A549 (cell line): ENCODE data around the gene RECK. TPM values are rescaled to one million over a fixed set of nuclear protein-coding genes. Genes with fewer than 3 reads are reported as not detected.

ENCODE experiments used
- ATAC-seq, 2 experiments: fragments of 200-7000 bp in 1 of 2; fragments of >200 bp in 1 of 2; cut with Nextera tagmentation in 1 of 2; cut with Tn5 transposase in 1 of 2; 3 replicates each; pipeline versions ENCODE4 v1.8.0 to v1.9.1; 2018 to 2020; ENCODE audit warnings: mild to moderate bottlenecking in 1 of 2, moderate library complexity in 1 of 2
- CTCF ChIA-PET: fragments of 300-600 bp; sonication (Branson Sonifier 250); formaldehyde crosslinking; extraction: SDS; loops from one replicate; lab custom pipeline; 2021; ENCODE audit warnings: antibody characterized with exemption, inconsistent platforms; lab: Yijun Ruan, JAX
- POLR2A ChIA-PET: fragments of 350-600 bp; formaldehyde crosslinking; extraction: SDS; loops from one replicate; lab custom pipeline; 2021; ENCODE audit warnings: antibody characterized with exemption, inconsistent platforms; lab: Yijun Ruan, JAX
- DNase-seq, 2 experiments: peaks; one replicate each; pipeline versions ENCODE4 v3.0.0 to v3.0.0-alpha.2; 2011 to 2016; ENCODE audit warnings: low read depth in 1 of 2, low spot score in 1 of 2
- FAIRE-seq: peaks from 2 replicates; lab custom pipeline; 2011; peaks lifted over from hg19 to GRCh38; lab: Jason Lieb, UNC
- H3K27ac ChIP-seq, 2 experiments: fragments of >200 bp; sonication (Bioruptor Twin); formaldehyde crosslinking; 3 replicates each; pipeline ENCODE4 v1.5.1; 2016 to 2017
- H3K4me1 ChIP-seq: fragments of >200 bp; sonication (Bioruptor Twin); formaldehyde crosslinking; 3 replicates; pipeline ENCODE4 v1.6.1; 2016
- H3K4me2 ChIP-seq: fragments of >200 bp; sonication (Bioruptor Twin); formaldehyde crosslinking; 3 replicates; pipeline ENCODE4 v1.6.1; 2016
- H3K4me3 ChIP-seq: fragments of >200 bp; sonication (Bioruptor Twin); formaldehyde crosslinking; 3 replicates; pipeline ENCODE4 v1.5.1; 2016
- H3K9me3 ChIP-seq: fragments of >200 bp; sonication (Bioruptor Twin); formaldehyde crosslinking; 3 replicates; pipeline ENCODE4 v1.6.1; 2016
- BHLHE40 ChIP-seq: IDR thresholded peaks from 2 replicates; pipeline ENCODE4 v1.6.1; 2012; ENCODE audit warnings: low read depth, low read length, inconsistent platforms
- CBX2 ChIP-seq: fragments of 200-600 bp; sonication (generic); IDR thresholded peaks from 2 replicates; pipeline ENCODE4 v1.6.1; 2016; ENCODE audit warnings: low read depth, mild to moderate bottlenecking, borderline replicate concordance
- CBX8 ChIP-seq: fragments of 200-600 bp; sonication (generic); IDR thresholded peaks from 2 replicates; pipeline ENCODE4 v1.6.1; 2016
- CHD2 ChIP-seq: fragments of 150-350 bp; IDR thresholded peaks from 2 replicates; pipeline ENCODE4 v1.6.1; 2014; ENCODE audit warnings: low read length; ENCODE audit not compliant: partially characterized antibody
- CHD4 ChIP-seq: fragments of 200-600 bp; sonication (generic); IDR thresholded peaks from 2 replicates; pipeline ENCODE4 v1.6.1; 2016; ENCODE audit warnings: antibody characterized with exemption, mild to moderate bottlenecking, borderline replicate concordance
- EHMT2 ChIP-seq: fragments of 200-600 bp; sonication (generic); IDR thresholded peaks from 2 replicates; pipeline ENCODE4 v1.6.1; 2016; ENCODE audit warnings: antibody characterized with exemption, low read depth, mild to moderate bottlenecking, moderate library complexity
- EP300 ChIP-seq, 2 experiments: fragments of >200 bp; sonication (Bioruptor Twin); formaldehyde crosslinking; IDR thresholded peaks; 2 replicates in 1 of 2; 3 replicates in 1 of 2; pipeline ENCODE4 v1.6.1; 2016 to 2017
- ESRRA ChIP-seq: fragments of 150-350 bp; IDR thresholded peaks from 2 replicates; pipeline ENCODE4 v1.6.1; 2014; ENCODE audit warnings: mild to moderate bottlenecking, low read length, borderline replicate concordance
- FOSB ChIP-seq: fragments of 250-450 bp; sonication (Bioruptor Pico); IDR thresholded peaks from 2 replicates; pipeline ENCODE4 v1.5.0; 2020; ENCODE audit warnings: mild to moderate bottlenecking, moderate library complexity
- FOSL2 ChIP-seq, 2 experiments: fragments of 450-650 bp in 1 of 2; fragments of >200 bp in 1 of 2; sonication (Bioruptor Twin) in 1 of 2; formaldehyde crosslinking; IDR thresholded peaks; 2 replicates each; pipeline versions ENCODE4 v1.5.0 to v1.6.1; 2016 to 2020; ENCODE audit warnings: mild to moderate bottlenecking in 1 of 2, moderate library complexity in 1 of 2
- HEYL ChIP-seq: fragments of 250-450 bp; sonication (Bioruptor Pico); IDR thresholded peaks from 2 replicates; pipeline ENCODE4 v1.8.0; 2021; ENCODE audit warnings: mild to moderate bottlenecking, moderate library complexity
- HOXA7 ChIP-seq: fragments of 250-450 bp; sonication (Bioruptor Pico); IDR thresholded peaks from 2 replicates; pipeline ENCODE4 v1.5.0; 2020; ENCODE audit warnings: mild to moderate bottlenecking, moderate library complexity
- JUNB ChIP-seq: fragments of >200 bp; sonication (Bioruptor Twin); formaldehyde crosslinking; IDR thresholded peaks from 2 replicates; pipeline ENCODE4 v1.6.1; 2016
- KDM1A ChIP-seq: fragments of 200-600 bp; sonication (generic); IDR thresholded peaks from 2 replicates; pipeline ENCODE4 v1.6.1; 2016; ENCODE audit warnings: low read depth, mild to moderate bottlenecking
- KDM5A ChIP-seq: fragments of 200-600 bp; sonication (generic); IDR thresholded peaks from 2 replicates; pipeline ENCODE4 v1.6.1; 2016; ENCODE audit warnings: antibody characterized with exemption, mild to moderate bottlenecking
- MAFK ChIP-seq: fragments of 450-650 bp; IDR thresholded peaks from 2 replicates; pipeline ENCODE4 v1.6.1; 2014; ENCODE audit not compliant: partially characterized antibody
- MYC ChIP-seq: IDR thresholded peaks from 2 replicates; pipeline ENCODE4 v1.6.1; 2012; ENCODE audit warnings: mild to moderate bottlenecking, inconsistent platforms, low read length, improper control_type of control experiment, borderline replicate concordance
- NFE2L2 ChIP-seq: fragments of 150-350 bp; conservative IDR thresholded peaks from 2 replicates; pipeline ENCODE4 v1.6.1; 2014; ENCODE audit warnings: low read length
- NPAS2 ChIP-seq: fragments of 250-450 bp; sonication (Bioruptor Pico); IDR thresholded peaks from 2 replicates; pipeline ENCODE4 v1.8.0; 2022; ENCODE audit warnings: mild to moderate bottlenecking, moderate library complexity, borderline replicate concordance
- PHF8 ChIP-seq: fragments of 200-600 bp; sonication (generic); IDR thresholded peaks from 2 replicates; pipeline ENCODE4 v1.6.1; 2016; ENCODE audit warnings: low read depth, mild to moderate bottlenecking, antibody characterized with exemption, moderate library complexity, borderline replicate concordance
- POLR2AphosphoS2 ChIP-seq: conservative IDR thresholded peaks from 2 replicates; pipeline ENCODE4 v1.6.1; 2012; ENCODE audit warnings: low read length, improper control_type of control experiment, inconsistent platforms
- RNF2 ChIP-seq: fragments of 200-600 bp; sonication (generic); IDR thresholded peaks from 2 replicates; pipeline ENCODE4 v1.6.1; 2016; ENCODE audit warnings: low read depth, mild to moderate bottlenecking, antibody characterized with exemption, moderate library complexity, borderline replicate concordance
- SREBF2 ChIP-seq: fragments of 450-650 bp; IDR thresholded peaks from 2 replicates; pipeline ENCODE4 v1.6.1; 2014; ENCODE audit warnings: mild to moderate bottlenecking, moderate library complexity
- ZFP36 ChIP-seq: fragments of 450-650 bp; IDR thresholded peaks from 2 replicates; pipeline ENCODE4 v1.6.1; 2014; ENCODE audit warnings: borderline replicate concordance; ENCODE audit not compliant: partially characterized antibody
- ZNF302 ChIP-seq: fragments of 250-450 bp; sonication (Bioruptor Pico); IDR thresholded peaks from 2 replicates; pipeline ENCODE4 v1.9.0; 2021; ENCODE audit warnings: inconsistent platforms, mild to moderate bottlenecking, moderate library complexity
- ZSCAN20 ChIP-seq: fragments of 250-450 bp; sonication (Bioruptor Pico); IDR thresholded peaks from 2 replicates; pipeline ENCODE4 v1.8.0; 2022; ENCODE audit warnings: mild to moderate bottlenecking, moderate library complexity
- WGBS: methylation state at CpG from one replicate; pipeline ENCODE4 v1.1.6; 2017; ENCODE audit errors: missing lambda C conversion rate; 5-methylcytosine and 5-hydroxymethylcytosine counted together
- polyA plus RNA-seq, 4 experiments: library from polyadenylated mRNA; depleted of rRNA in 3 of 4; stranded (reverse); fragments of >200 nt; fragmentation: RNase III in 1 of 4; extraction: RNeasy Plus Mini Kit Qiagen cat#74134 plus additional on column Dnase treatment in 1 of 4; gene quantifications; 2 replicates in 3 of 4; 3 replicates in 1 of 4; pipeline ENCODE4 v1.2.3, GENCODE V29; 2011 to 2017
- TF ChIP-seq, protein P1 (sequence below): IDR thresholded peaks from 2 replicates; pipeline ENCODE4 v1.6.1; 2012
- TF ChIP-seq, protein P2 (sequence below): fragments of >200 bp; sonication (Bioruptor Twin); formaldehyde crosslinking; IDR thresholded peaks from 3 replicates; pipeline ENCODE4 v1.6.1; 2016
- TF ChIP-seq, protein P3 (sequence below): fragments of >200 bp; sonication (Bioruptor Twin); formaldehyde crosslinking; IDR thresholded peaks from 2 replicates; pipeline ENCODE4 v1.6.1; 2016
- TF ChIP-seq, protein P4 (sequence below): fragments of 450-650 bp; IDR thresholded peaks from 2 replicates; pipeline ENCODE4 v1.6.1; 2014; ENCODE audit warnings: antibody characterized with exemption
- TF ChIP-seq, protein P5 (sequence below): fragments of 250-450 bp; sonication (Bioruptor Pico); IDR thresholded peaks from 2 replicates; pipeline ENCODE4 v1.5.0; 2021; ENCODE audit warnings: mild to moderate bottlenecking, moderate library complexity, borderline replicate concordance
- TF ChIP-seq, protein P6 (sequence below): fragments of 250-450 bp; sonication (Bioruptor Pico); IDR thresholded peaks from 2 replicates; pipeline ENCODE4 v1.5.0; 2020; ENCODE audit warnings: low read depth, mild to moderate bottlenecking, moderate library complexity
- TF ChIP-seq, protein P7 (sequence below): fragments of >200 bp; sonication (Bioruptor Twin); formaldehyde crosslinking; IDR thresholded peaks from 3 replicates; pipeline ENCODE4 v1.5.1; 2016

RECK gene
- polyA plus RNA-seq, 2 of the 4 experiments (the other 2 are of a cell fraction) = 5.0 to 8.7 TPM

DNA sequence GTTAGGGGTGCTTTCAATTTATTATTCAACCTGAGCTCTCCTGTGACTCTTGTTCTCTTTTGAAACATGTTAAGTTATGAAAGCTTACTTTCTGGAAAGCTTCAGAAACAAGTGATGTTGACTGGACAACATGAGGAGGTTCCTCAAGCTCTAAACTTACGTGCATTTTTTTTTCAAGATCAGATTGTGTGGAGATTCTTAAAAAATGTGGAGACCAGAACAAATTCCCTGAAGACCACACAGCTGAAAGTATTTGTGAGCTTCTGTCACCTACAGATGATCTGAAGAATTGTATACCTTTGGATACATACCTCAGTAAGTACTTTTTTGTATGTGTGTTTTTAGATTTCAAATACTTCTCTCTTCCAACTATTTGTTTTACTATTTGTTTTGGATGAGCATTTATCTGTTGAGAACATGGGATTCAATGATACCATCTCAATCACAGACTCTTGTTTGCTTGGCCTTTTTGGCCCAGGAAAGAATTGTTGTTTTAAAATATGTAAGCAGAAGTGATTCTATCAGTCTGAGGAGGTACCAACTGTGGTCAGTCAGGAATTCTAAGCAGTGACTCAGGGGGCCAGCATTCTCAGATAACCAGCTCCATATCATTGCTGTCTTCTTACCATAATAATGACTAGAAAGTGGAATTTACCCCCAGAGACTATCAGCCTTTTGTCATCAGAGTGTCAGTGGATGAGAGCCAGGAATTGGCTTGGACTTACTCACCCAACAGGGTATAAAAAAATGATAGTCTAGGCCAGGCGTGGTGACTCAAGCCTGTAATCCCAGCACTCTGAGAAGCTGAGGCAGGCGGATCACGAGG lies 65.4 kb downstream of the RECK start:
- ATAC-seq (peak; percentile 95 to 96), FAIRE-seq (no peak), DNase-seq (peak; percentile 47 to 90)
- Histone ChIP-seq H3K4me1 (peaks cover 26% of the 10 kb centered on the region), H3K4me2 (peak overlapping the region; percentile 49), H3K9me3 (no peaks in the 10 kb centered on the region), H3K27ac (peak overlapping the region; percentile 26 to 77), H3K4me3 (no peak overlapping the region)
- ChIA-PET POLR2A (interaction anchor here (0.5 to 3.5 kb wide), 10 partner anchors 35 to 819 kb away, joined by 3 to 21 read pairs (median 3); partner anchors contain the start of genes CLTA, GLIPR2 and GNE), CTCF (interaction anchor here (0.7 to 22.4 kb wide), 31 partner anchors 12 to 229 kb away, joined by 3 to 321 read pairs (median 5); partner anchors contain the start of genes CCIN, CLTA, GLIPR2 and RECK)
- 13% methylated on average over 4 of the region's 4 CpGs for WGBS
- TF ChIP-seq RNF2 (no peak), PHF8 (no peak), ESRRA (no peak), NFE2L2 (no peak), CBX8 (no peak), CHD4 (no peak), EHMT2 (no peak), CBX2 (no peak), CHD2 (no peak), SREBF2 (no peak), BHLHE40 (no peak), NPAS2 (CRISPR knock-in tag) (no peak), HEYL (CRISPR knock-in tag) (no peak), ZSCAN20 (CRISPR knock-in tag) (no peak), JUNB (peak; percentile 87), POLR2AphosphoS2 (no peak), ZFP36 (no peak), FOSB (CRISPR knock-in tag) (no peak), KDM5A (no peak), EP300 (IDR thresholded peaks at IDR 0.05) (peak; percentile 55 to 80; a peak in 3 of 5 replicates), MYC (no peak), MAFK (no peak), ZNF302 (CRISPR knock-in tag) (no peak), KDM1A (no peak), HOXA7 (CRISPR knock-in tag) (no peak), FOSL2 (IDR thresholded peaks at IDR 0.05) (peak; percentile 75), FOSL2 (CRISPR knock-in tag; IDR thresholded peaks at IDR 0.05) (peak; percentile 87)
- TF ChIP-seq, protein P1, sequence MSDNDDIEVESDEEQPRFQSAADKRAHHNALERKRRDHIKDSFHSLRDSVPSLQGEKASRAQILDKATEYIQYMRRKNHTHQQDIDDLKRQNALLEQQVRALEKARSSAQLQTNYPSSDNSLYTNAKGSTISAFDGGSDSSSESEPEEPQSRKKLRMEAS = no peak; the same call in 1 of the 2 replicates
- TF ChIP-seq, protein P2, sequence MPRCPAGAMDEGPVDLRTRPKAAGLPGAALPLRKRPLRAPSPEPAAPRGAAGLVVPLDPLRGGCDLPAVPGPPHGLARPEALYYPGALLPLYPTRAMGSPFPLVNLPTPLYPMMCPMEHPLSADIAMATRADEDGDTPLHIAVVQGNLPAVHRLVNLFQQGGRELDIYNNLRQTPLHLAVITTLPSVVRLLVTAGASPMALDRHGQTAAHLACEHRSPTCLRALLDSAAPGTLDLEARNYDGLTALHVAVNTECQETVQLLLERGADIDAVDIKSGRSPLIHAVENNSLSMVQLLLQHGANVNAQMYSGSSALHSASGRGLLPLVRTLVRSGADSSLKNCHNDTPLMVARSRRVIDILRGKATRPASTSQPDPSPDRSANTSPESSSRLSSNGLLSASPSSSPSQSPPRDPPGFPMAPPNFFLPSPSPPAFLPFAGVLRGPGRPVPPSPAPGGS = peak; percentile 71; the same call in 2 of the 3 replicates
- TF ChIP-seq, protein P3, sequence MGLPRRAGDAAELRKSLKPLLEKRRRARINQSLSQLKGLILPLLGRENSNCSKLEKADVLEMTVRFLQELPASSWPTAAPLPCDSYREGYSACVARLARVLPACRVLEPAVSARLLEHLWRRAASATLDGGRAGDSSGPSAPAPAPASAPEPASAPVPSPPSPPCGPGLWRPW = no peak
- TF ChIP-seq, protein P4, sequence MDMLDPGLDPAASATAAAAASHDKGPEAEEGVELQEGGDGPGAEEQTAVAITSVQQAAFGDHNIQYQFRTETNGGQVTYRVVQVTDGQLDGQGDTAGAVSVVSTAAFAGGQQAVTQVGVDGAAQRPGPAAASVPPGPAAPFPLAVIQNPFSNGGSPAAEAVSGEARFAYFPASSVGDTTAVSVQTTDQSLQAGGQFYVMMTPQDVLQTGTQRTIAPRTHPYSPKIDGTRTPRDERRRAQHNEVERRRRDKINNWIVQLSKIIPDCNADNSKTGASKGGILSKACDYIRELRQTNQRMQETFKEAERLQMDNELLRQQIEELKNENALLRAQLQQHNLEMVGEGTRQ = no peak
- TF ChIP-seq, protein P5, sequence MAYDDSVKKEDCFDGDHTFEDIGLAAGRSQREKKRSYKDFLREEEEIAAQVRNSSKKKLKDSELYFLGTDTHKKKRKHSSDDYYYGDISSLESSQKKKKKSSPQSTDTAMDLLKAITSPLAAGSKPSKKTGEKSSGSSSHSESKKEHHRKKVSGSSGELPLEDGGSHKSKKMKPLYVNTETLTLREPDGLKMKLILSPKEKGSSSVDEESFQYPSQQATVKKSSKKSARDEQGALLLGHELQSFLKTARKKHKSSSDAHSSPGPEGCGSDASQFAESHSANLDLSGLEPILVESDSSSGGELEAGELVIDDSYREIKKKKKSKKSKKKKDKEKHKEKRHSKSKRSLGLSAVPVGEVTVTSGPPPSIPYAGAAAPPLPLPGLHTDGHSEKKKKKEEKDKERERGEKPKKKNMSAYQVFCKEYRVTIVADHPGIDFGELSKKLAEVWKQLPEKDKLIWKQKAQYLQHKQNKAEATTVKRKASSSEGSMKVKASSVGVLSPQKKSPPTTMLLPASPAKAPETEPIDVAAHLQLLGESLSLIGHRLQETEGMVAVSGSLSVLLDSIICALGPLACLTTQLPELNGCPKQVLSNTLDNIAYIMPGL (CRISPR knock-in tag) = no peak
- TF ChIP-seq, protein P6, sequence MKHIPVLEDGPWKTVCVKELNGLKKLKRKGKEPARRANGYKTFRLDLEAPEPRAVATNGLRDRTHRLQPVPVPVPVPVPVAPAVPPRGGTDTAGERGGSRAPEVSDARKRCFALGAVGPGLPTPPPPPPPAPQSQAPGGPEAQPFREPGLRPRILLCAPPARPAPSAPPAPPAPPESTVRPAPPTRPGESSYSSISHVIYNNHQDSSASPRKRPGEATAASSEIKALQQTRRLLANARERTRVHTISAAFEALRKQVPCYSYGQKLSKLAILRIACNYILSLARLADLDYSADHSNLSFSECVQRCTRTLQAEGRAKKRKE (CRISPR knock-in tag) = no peak
- TF ChIP-seq, protein P7, sequence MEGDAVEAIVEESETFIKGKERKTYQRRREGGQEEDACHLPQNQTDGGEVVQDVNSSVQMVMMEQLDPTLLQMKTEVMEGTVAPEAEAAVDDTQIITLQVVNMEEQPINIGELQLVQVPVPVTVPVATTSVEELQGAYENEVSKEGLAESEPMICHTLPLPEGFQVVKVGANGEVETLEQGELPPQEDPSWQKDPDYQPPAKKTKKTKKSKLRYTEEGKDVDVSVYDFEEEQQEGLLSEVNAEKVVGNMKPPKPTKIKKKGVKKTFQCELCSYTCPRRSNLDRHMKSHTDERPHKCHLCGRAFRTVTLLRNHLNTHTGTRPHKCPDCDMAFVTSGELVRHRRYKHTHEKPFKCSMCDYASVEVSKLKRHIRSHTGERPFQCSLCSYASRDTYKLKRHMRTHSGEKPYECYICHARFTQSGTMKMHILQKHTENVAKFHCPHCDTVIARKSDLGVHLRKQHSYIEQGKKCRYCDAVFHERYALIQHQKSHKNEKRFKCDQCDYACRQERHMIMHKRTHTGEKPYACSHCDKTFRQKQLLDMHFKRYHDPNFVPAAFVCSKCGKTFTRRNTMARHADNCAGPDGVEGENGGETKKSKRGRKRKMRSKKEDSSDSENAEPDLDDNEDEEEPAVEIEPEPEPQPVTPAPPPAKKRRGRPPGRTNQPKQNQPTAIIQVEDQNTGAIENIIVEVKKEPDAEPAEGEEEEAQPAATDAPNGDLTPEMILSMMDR = no peak
